Measurements from ENCODE around the gene MYO16.

The MYO16 gene

GRCh38 chr13:109093998-109094397 lies 464.6 kb downstream of the MYO16 start:
- TF ChIP-seq, protein P1, sequence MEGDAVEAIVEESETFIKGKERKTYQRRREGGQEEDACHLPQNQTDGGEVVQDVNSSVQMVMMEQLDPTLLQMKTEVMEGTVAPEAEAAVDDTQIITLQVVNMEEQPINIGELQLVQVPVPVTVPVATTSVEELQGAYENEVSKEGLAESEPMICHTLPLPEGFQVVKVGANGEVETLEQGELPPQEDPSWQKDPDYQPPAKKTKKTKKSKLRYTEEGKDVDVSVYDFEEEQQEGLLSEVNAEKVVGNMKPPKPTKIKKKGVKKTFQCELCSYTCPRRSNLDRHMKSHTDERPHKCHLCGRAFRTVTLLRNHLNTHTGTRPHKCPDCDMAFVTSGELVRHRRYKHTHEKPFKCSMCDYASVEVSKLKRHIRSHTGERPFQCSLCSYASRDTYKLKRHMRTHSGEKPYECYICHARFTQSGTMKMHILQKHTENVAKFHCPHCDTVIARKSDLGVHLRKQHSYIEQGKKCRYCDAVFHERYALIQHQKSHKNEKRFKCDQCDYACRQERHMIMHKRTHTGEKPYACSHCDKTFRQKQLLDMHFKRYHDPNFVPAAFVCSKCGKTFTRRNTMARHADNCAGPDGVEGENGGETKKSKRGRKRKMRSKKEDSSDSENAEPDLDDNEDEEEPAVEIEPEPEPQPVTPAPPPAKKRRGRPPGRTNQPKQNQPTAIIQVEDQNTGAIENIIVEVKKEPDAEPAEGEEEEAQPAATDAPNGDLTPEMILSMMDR (conservative IDR thresholded peaks at IDR 0.05): no peak
- TF ChIP-seq ZFX (IDR thresholded peaks at IDR 0.05): no peak
- H3K27ac ChIP-seq: no peak overlapping the region

DNA sequence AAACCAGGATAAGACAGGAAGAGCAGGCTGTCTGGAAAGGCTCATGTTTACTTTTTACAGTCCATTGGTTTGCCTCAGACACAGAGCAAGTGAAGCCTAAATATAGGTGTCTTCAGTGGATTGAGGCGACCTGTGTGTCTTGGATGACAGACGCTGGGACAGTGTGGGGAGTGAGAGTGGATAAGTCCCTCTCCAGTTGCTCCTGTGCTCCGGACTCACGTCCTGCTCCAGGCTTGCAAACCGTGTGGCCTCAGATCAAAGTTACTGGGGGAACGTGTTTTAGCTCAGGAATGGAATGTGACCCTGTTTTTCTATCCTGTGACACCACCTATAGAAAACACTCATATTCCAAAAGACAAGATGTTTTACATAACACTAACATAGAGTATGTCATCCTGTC lies 465.7 kb downstream of the MYO16 start:
- no peak for TF ChIP-seq ZFX (IDR thresholded peaks at IDR 0.05)
- TF ChIP-seq, protein P1 (conservative IDR thresholded peaks at IDR 0.05): no peak
- H3K27ac ChIP-seq: no peak overlapping the region

DNA sequence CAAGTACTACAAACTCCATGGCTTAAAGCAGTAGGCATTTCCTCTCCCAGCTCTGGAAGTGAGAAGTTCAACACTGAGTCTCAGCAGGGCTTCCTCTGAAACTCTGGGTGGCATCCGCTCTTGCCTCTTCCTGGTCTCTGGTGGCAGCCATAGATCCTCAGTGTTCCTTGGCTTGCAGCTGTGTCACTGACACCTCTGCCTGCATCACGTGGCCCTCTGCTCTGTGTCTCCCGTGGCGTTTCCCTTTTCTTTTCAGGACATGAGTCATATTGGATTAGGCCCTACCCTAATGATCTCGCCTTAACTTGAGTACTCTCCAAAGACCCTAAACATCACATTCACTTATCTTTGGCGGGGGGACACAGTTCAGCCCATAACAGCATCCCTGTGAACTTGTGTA lies 466.7 kb downstream of the MYO16 start:
- H3K27ac ChIP-seq: no peak overlapping the region
- TF ChIP-seq, protein P1 (conservative IDR thresholded peaks at IDR 0.05): no peak
- no peak for TF ChIP-seq ZFX (IDR thresholded peaks at IDR 0.05)

- TF ChIP-seq, protein P1 (conservative IDR thresholded peaks at IDR 0.05): no peak
- TF ChIP-seq ZFX (IDR thresholded peaks at IDR 0.05): no peak
- H3K27ac ChIP-seq: no peak overlapping the region
Observed at GRCh38 chr13:109100705-109101304, 471.4 kb downstream of the MYO16 start.

GRCh38 chr13:109101550-109102144 lies 472.2 kb downstream of the MYO16 start:
- TF ChIP-seq, protein P1 (conservative IDR thresholded peaks at IDR 0.05): no peak
- TF ChIP-seq ZFX (IDR thresholded peaks at IDR 0.05): no peak
- H3K27ac ChIP-seq: no peak overlapping the region

- TF ChIP-seq ZFX (IDR thresholded peaks at IDR 0.05): no peak
- TF ChIP-seq, protein P1 (conservative IDR thresholded peaks at IDR 0.05): no peak
- H3K27ac ChIP-seq: no peak overlapping the region
Observed at GRCh38 chr13:109105899-109106298, 476.5 kb downstream of the MYO16 start.

- TF ChIP-seq, protein P1 (conservative IDR thresholded peaks at IDR 0.05): no peak
- no peak for TF ChIP-seq ZFX (IDR thresholded peaks at IDR 0.05)
- no peak overlapping the region for H3K27ac ChIP-seq
Observed at GRCh38 chr13:109110159-109110558, 480.7 kb downstream of the MYO16 start.

All from C4-2B (cell line).